ENCODE results near the gene MTARC2.

DNA sequence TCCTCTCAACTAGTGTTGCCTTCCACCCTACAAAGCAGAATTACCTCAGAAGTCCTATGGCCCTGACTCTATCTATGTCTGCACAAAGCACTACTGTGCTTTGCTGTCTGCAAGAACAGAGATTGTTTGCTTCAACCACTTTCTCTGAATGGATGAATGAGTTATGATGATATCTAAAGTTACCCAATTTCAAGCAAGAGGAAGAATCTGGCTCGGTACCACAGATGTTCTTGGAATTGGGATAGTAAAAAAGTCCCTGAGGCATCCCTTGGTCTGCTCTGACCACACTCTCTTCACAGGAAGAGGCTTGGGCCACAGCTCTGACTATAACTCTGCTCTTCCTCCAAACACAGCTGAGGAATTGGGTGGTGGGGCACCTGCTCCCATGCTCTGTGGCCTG, 69.8 kb downstream of the MTARC2 start:
- TF ChIP-seq, protein P1, sequence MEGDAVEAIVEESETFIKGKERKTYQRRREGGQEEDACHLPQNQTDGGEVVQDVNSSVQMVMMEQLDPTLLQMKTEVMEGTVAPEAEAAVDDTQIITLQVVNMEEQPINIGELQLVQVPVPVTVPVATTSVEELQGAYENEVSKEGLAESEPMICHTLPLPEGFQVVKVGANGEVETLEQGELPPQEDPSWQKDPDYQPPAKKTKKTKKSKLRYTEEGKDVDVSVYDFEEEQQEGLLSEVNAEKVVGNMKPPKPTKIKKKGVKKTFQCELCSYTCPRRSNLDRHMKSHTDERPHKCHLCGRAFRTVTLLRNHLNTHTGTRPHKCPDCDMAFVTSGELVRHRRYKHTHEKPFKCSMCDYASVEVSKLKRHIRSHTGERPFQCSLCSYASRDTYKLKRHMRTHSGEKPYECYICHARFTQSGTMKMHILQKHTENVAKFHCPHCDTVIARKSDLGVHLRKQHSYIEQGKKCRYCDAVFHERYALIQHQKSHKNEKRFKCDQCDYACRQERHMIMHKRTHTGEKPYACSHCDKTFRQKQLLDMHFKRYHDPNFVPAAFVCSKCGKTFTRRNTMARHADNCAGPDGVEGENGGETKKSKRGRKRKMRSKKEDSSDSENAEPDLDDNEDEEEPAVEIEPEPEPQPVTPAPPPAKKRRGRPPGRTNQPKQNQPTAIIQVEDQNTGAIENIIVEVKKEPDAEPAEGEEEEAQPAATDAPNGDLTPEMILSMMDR (IDR thresholded peaks at IDR 0.05; ENCODE audit: low read length) = no peak
- no peak for TF ChIP-seq EZH2 (IDR thresholded peaks at IDR 0.05; ENCODE audit: borderline replicate concordance, low read length)
